Measurements from ENCODE around the gene CBARP.
A peak's percentile ranks its signal among the peaks of the same experiment; 100 is the strongest.

The CBARP gene

DNA sequence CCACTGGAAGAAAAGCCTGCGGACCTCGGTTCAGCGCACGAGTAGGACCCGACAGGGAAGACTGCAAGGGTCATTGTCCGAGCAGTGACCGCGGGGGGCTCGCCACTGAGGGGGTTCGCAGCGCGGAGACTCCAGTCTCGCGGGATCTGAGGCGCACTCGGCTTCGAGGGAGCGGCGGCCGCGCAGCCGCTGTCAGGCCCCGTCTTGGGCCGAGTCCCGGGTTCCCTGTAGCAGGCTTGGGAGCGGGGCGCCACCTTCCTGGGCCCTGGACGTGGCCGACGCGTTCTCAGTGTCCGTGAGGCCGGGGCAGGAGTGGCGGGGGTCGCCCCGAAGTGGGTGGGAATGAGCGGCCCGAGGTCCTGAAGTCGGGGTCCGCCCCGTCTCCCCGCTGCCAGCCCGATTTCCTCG is 37.1 kb upstream of the CBARP start:
- TF ChIP-seq, protein P1, sequence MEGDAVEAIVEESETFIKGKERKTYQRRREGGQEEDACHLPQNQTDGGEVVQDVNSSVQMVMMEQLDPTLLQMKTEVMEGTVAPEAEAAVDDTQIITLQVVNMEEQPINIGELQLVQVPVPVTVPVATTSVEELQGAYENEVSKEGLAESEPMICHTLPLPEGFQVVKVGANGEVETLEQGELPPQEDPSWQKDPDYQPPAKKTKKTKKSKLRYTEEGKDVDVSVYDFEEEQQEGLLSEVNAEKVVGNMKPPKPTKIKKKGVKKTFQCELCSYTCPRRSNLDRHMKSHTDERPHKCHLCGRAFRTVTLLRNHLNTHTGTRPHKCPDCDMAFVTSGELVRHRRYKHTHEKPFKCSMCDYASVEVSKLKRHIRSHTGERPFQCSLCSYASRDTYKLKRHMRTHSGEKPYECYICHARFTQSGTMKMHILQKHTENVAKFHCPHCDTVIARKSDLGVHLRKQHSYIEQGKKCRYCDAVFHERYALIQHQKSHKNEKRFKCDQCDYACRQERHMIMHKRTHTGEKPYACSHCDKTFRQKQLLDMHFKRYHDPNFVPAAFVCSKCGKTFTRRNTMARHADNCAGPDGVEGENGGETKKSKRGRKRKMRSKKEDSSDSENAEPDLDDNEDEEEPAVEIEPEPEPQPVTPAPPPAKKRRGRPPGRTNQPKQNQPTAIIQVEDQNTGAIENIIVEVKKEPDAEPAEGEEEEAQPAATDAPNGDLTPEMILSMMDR (IDR thresholded peaks at IDR 0.05; ENCODE audit: low read depth, low read length, missing control alignments): no peak
- H3K4me3 ChIP-seq (ENCODE audit: low read depth, low read length): peak overlapping the region; percentile 49
- no peak for DNase-seq (ENCODE audit: low read depth)

DNA sequence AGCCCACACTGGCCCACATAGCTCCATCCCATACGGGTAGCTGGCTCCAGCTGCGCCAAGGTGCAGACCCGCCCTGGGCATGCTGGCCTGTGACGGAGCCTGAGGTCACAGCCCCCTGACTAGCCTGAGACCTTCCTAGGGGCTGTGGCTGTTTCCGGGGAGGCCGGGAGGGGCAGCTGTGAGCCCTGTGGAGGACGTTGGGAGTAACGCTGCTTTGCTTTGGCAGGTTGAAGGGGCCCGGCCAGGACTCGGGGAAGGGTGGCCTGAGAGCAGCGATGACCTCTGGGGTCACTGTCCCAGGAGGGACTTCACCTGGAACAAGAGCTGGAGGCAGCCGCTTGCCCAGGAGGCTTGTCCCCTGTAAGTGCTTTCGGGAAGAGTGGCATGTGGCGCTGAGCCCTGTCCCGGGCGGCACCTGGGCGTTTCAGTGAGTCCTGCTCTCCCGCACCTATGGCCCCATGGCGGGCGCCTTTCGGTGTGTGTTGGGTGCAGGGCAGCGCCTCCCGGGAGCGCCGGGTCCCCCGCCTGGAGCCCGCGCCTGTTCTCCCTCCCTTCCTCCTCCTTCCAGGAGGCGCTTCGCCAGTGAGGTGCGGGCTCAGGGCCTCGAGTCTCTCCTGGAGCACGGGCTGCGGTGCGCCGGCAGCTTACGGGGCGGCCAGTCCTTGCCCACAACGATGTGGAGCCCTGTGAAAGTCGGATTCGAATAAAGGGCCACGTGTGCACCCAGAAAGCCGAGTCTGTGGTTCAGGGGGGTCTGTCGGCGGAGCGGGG is 36.5 kb upstream of the CBARP start:
- TF ChIP-seq, protein P1 (IDR thresholded peaks at IDR 0.05; ENCODE audit: low read depth, low read length, missing control alignments): no peak

DNA sequence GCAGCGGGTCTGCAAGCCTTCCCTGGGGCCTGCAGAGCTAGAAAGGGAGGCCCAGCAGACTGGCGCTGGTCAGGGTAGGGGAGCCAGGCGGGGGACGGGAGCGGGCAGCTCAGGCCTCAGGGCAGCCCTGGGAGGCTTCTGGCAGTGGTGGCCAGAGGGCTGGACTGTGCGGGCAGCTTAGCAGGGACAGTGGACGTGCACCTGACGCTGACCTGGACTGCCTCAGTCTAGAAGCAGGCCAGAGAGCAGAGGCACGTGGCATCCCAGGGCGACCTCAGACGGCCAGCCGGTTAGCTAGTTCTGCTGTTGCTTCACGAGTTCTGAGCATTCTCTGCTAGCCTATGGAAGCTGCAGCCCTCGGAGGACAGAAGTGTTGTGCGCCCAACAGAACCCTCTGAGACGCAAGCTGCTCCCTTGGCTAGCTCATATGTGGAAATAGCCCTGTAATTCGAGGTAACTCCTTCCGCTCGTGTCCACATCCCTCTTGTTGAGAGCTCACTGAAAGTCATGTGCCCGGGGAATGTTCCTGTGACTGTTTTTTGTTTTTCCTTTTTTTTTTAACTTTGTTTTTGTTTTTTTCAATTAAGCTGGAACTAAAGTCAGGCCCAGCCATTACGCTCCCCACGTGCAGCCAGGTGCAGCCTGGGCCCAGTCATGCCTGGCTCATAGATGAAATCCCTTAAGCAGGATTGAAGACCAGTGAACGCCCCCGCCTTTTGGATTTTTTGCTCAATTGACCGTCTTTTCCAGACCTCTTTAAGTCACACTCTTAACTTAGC is 35.6 kb upstream of the CBARP start:
- H3K4me3 ChIP-seq (ENCODE audit: low read depth, low read length): no peak overlapping the region
- DNase-seq (ENCODE audit: low read depth): no peak

More for the DNA sequence above, 36.5 kb upstream of the CBARP start:
- DNase-seq (ENCODE audit: low read depth): no peak
- peak overlapping the region; percentile 49 for H3K4me3 ChIP-seq (ENCODE audit: low read depth, low read length)

DNA sequence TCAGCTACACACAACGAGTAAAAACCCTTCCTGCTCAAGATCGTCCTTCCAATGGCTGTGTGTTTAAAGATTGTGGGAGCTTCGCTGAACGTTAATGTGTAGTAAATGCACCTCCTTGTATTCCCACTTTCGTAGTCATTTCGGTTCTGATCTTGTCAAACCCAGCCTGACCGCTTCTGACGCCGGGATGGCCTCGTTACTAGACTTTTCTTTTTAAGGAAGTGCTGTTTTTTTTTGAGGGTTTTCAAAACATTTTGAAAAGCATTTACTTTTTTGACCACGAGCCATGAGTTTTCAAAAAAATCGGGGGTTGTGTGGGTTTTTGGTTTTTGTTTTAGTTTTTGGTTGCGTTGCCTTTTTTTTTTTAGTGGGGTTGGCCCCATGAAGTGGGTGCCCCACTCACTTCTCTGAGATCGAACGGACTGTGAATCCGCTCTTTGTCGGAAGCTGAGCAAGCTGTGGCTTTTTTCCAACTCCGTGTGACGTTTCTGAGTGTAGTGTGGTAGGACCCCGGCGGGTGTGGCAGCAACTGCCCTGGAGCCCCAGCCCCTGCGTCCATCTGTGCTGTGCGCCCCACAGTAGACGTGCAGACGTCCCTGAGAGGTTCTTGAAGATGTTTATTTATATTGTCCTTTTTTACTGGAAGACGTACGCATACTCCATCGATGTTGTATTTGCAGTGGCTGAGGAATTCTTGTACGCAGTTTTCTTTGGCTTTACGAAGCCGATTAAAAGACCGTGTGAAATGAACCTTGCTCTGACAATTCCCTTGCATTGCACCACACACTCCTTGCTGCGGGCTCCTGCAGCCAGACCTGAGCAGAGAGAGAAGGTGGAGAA is 34.8 kb upstream of the CBARP start:
- DNase-seq (ENCODE audit: low read depth): no peak
- no peak overlapping the region for H3K4me3 ChIP-seq (ENCODE audit: low read depth, low read length)
- TF ChIP-seq, protein P1 (IDR thresholded peaks at IDR 0.05; ENCODE audit: low read depth, low read length, missing control alignments): no peak

More for the DNA sequence above, 35.6 kb upstream of the CBARP start:
- TF ChIP-seq, protein P1 (IDR thresholded peaks at IDR 0.05; ENCODE audit: low read depth, low read length, missing control alignments): no peak

DNA sequence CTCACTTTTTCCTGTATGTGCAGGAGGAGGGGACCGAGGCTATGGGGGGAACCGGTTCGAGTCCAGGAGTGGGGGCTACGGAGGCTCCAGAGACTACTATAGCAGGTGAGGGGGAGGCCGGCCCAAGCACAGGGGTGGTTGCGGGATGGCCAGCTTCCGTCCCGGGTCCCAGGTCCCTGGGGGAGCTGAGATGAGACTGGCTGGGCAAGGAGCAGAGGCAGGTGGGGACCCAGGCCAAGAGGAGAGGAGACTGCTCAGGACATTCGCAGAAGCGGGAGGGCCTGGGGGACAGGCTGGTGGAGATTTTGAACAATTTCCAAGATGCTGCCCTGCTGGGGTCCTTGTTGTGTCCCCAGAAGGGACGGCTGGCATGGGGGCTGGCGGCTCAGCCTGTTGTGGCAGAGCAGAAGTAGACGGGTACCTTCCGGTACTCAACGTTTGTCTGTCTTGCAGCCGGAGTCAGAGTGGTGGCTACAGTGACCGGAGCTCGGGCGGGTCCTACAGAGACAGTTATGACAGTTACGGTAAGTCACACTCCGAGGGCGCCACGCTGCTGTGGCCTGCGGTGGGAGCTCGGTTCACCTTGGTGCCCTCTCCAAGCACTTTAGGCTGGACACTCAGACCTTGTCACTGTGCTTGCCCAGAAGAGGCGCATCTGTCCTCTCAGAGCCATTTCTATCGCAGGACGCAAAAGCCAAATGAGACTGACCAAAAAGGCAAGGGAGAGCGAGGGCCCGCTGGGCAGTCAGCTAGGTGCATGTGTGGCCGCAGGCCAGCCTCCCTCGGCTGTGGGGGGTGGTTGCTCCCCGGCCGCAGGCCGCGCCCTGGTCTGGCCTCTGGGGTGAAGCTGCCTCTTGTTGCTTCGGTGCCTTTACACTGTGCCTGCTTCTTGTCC is 34.0 kb upstream of the CBARP start:
- no peak for DNase-seq (ENCODE audit: low read depth)
- H3K4me3 ChIP-seq (ENCODE audit: low read depth, low read length): no peak overlapping the region; the same call in 1 of the 2 replicates
- TF ChIP-seq, protein P1 (IDR thresholded peaks at IDR 0.05; ENCODE audit: low read depth, low read length, missing control alignments): no peak
